Midbrain (tissue), 1 donor: ENCODE data around the gene RGP1.

Experiments
- DNase-seq: peaks from one replicate; lab custom pipeline; 2025; lab: John Stamatoyannopoulos, UW

Gene RGP1

GRCh38 chr9:35745569-35745968 lies 3.5 kb upstream of the RGP1 start:
- no peak for DNase-seq

GRCh38 chr9:35746583-35746982 lies 2.5 kb upstream of the RGP1 start:
- no peak for DNase-seq

- no peak for DNase-seq
Measured at GRCh38 chr9:35748242-35748857, 737 bp upstream of the RGP1 start.

- no peak for DNase-seq
Measured at GRCh38 chr9:35749515-35750255, 598 bp downstream of the RGP1 start.

GRCh38 chr9:35750256-35750531 lies 1.1 kb downstream of the RGP1 start:
- DNase-seq = no peak

DNA sequence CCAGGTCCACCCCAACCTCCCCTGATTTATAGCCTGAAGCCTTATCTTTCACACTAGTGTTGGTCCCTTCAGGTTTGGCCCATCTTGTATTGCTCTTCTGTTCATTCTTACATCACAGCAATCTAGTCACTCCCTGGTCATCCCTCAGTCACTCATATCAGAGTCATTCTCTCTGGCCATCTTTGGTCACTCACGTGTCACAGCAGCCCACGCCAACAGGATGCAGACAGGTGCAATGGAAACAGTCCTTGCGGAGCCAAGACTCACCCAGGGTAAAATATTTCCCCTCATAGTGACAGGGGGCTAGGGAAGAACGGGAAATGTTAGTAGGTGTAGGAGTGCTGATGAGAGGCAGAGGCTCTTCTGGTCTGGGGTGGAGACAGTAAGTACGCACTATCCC lies 4.4 kb downstream of the RGP1 start:
- no peak for DNase-seq

DNA sequence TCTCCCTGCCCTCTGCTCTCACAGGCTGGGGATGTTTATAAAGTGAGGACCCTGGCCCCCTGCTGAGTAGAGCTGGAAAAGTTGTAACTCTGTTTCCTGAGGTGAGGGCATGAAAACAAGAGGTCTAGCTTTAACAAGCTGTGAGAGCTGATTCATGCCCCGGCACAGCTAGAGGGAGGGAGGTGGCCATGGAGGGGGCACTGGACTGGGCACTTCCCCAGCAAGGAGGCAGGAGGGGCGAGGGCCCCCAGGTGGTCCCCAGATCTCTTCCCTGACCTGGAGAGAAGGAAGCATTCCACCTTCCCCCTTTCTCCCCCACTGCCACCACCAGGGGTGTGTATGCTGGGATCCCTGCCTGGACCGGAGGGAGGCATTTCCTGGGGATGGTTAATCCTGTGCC lies 5.2 kb downstream of the RGP1 start, which contains the start of gene MSMP:
MSMP (minus strand) TSS at position 13 of the 400 bp plus-strand sequence. CDS start 147 bp downstream, outside the sequence.
- DNase-seq = no peak

DNA sequence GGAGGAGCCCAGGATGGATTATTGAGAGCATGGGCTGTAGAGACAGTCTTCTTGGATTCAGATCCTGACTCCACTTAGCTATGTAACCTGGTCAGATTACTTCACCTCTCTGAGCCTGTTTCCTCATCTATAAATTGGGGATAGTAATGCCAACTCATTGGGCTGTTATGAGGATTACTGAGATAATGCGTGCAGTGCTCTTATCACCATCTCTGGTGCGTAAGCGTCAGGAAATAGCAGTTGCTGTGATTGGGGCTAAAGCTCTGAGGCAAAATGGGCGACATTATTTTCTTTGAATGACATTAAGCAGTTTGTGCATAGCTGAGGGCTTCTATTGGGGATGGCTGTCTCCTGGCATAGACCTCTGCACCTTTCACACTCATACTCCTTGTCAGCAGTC lies 6.0 kb downstream of the RGP1 start:
- DNase-seq = no peak

- peak; percentile 48 for DNase-seq
Measured at GRCh38 chr9:35756275-35757225, 7.5 kb downstream of the RGP1 start.

DNA sequence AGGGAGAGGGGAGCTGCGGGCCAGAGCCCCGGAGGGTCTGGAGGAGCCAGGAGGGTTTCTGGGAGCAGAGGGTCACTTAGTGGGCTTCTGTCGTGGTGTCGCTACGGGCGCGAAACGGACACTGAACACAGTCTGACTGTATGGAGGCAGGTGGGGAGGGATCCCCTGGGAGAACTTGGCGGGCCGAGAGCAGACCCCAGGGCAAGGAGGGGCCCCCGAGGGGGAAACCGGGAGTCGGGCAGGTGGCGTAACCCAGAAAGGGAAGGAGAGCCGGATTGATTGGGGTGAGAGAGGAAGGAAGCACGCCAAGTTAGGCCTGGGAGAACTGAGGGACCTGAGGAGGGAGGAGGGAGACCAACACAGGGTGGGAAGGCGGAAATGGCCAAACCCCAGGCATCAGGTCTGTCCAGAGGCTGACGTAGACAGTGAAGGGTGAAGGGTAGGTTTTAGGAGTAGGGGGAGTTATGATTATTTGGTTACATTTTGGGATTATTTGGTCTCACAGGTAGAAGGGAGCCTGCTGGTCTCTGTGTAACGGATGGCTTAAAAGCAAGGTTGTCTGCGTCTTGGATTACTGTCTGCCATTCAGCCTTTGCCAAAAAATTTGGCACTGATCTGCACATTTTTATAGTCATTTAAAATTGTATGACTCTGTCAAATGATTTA lies 8.3 kb downstream of the RGP1 start:
- peak; percentile 28 for DNase-seq

GRCh38 chr9:35757892-35758275 lies 8.8 kb downstream of the RGP1 start:
- DNase-seq = no peak

DNA sequence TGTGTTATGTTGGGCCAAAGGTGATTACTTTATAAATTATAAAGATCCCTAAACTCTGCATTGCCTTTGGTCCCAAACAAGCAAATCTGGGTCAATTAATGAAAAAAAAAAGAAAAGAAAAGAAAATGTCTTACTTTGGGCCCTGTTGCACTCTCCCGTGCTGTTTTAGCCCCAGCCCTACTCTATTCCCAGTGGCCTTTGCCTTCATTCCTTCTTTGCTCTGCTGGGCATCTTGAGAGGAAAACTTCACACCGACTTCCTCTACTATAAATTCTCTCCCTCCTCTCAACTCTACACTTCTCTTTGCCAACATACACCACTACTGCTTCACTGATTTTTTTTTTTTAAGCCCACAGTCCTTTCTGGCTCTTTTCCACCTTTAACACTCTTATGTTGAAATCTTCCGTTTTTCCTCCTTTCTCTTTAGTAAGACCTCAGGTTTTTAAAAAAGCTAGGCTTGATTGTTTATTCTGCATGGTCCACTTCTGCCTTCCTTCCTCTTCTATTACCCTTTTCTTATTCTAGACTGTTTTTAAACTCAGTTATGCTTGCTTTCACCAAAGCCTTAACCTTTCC lies 9.5 kb downstream of the RGP1 start:
- DNase-seq = no peak

- no peak for DNase-seq
Measured at GRCh38 chr9:35759795-35760194, 10.7 kb downstream of the RGP1 start.

GRCh38 chr9:35760651-35761050 lies 11.6 kb downstream of the RGP1 start:
- no peak for DNase-seq

- no peak for DNase-seq
Measured at GRCh38 chr9:35763181-35763580, 14.1 kb downstream of the RGP1 start.

GRCh38 chr9:35763803-35764202 lies 14.7 kb downstream of the RGP1 start:
- DNase-seq = no peak

DNA sequence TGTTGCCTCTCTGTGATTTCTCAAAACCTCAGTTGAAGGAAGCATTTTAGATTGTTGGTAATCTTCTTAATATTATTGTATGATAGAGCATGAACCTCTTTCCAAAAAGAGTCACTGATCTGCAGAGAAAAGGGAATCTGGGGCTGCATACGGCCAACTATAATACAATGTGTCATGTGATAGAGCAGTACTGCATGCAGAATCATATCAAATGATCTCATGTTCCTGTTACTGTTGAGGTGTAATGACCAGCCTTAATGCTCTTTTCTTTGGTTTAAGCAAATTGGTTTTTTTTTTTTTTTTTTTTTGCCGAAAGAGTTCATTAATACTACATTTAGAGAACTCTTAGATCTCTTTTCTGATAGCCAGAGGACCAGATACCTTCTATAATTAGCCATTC lies 17.9 kb downstream of the RGP1 start:
- DNase-seq = no peak

DNA sequence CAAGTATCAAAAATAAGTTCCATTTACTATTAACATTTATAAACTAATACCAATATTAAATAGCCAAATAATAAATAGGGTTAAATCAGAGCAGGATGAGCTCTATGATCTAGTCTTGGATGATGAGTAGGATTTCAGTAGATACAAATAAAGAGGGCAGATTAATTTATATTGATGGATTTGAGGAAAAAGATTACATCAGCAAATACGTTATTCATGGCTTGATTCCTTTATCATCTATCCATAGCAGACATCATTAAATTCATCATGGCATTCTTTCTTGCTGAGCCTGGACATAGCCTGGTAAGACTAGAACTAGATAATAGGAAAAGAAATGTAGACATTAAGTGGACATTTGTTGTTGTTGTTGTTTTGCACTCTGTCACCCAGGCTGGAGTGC lies 18.4 kb downstream of the RGP1 start:
- DNase-seq = no peak

DNA sequence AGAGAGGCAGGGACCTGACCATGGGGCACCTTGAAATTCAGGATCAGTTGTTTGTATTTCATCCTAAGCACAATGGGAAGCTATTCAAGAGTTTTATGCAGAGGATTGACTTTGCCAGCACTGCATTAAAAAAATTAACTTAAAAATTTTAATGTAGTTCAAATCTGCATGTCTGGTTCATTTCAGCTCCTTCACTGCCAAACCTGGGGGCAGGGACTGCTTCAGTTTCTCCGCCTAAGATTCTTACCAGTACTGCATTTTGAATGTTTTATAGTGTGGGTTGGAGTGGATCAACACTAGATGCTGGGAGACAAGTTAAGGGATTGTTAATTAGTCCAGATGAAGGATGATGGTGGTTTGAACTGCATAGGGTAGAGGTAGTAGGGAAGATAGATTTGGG lies 20.7 kb downstream of the RGP1 start:
- DNase-seq = no peak

- no peak for DNase-seq
Measured at GRCh38 chr9:35771075-35771433, 22.0 kb downstream of the RGP1 start.

DNA sequence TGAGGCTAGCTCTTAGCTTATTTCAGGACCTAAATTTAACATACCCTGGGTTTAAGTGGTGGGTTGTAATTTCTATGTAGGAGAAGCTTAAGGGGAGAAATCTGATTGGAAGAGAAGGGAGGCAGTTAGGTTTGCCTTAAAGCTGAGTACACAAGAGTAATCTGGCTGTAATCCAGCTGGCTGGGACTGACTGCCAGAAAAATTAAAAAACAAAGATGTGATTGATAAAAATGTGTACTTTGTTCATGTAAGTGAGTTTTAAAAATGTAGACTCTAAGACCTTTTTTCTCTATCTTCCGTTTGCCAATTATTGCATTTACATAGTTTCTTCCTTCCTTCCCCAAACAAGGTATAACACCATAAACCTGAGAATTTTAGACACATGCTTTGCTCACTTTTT lies 22.4 kb downstream of the RGP1 start:
- no peak for DNase-seq

GRCh38 chr9:35771943-35772342 lies 22.9 kb downstream of the RGP1 start:
- no peak for DNase-seq
